Suprapubic skin (tissue), 3 donors: ENCODE measurements around the gene LYRM4.

ENCODE experiments used
- CTCF ChIP-seq, 2 donors: fragments of 200-600 bp in 1 of 2; fragments of 450-650 bp in 1 of 2; sonication (generic) in 1 of 2; IDR thresholded peaks; one replicate each; pipeline ENCODE4 v1.5.1; 2016 to 2019; ENCODE audit warnings: antibody characterized with exemption in 2 of 2, mild to moderate bottlenecking in 1 of 2, moderate library complexity in 1 of 2
- EP300 ChIP-seq: sonication (generic); formaldehyde crosslinking; IDR thresholded peaks from one replicate; pipeline ENCODE4 v1.6.1; 2017; ENCODE audit warnings: antibody characterized with exemption
- POLR2A ChIP-seq, 2 donors: fragments of 450-650 bp; IDR thresholded peaks; one replicate each; pipeline ENCODE4 v1.6.1; 2017; ENCODE audit warnings: antibody characterized with exemption in 2 of 2, mild to moderate bottlenecking in 2 of 2, moderate library complexity in 2 of 2

DNA sequence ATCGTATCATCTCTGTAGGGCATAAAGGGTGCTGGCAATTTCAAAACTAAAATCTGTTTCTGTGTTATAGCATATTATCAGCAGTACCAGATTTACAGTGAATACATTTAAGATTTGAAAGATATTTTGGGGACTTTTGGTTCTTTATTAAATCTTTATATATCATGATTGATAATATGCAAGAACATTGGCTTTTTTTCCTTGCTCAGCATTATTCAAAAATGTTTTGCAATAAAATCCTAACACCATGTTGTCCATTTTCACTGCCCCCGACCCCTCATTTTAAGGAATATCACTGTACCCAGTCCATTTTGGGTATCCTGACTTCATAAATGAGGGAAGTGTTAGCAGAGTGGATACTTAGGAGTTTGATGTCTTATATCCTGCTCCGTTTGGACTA is 16.8 kb upstream of the LYRM4 start:
- TF ChIP-seq CTCF (IDR thresholded peaks at IDR 0.05): no peak
- TF ChIP-seq POLR2A (IDR thresholded peaks at IDR 0.05): no peak
- TF ChIP-seq EP300: no peak
